T-helper 2 cell treated with Interferon-gamma antibody and Interleukin-4, amounts not matched to agents 5 μg/mL and 100 μg/mL, for 36 hours (primary cell): ENCODE results near the gene ISX.

Experiments
- DNase-seq: peaks from one replicate; pipeline ENCODE4 v3.0.0; 2021; ENCODE audit warnings: low spot score
- H3K27ac Mint-ChIP-seq: one replicate; pipeline ENCODE4 v1.8.0; 2021; ENCODE audit warnings: mild to moderate bottlenecking, mixed read lengths
- H3K27me3 Mint-ChIP-seq: one replicate; pipeline ENCODE4 v1.8.0; 2021; ENCODE audit warnings: low read depth, mixed read lengths
- H3K36me3 Mint-ChIP-seq: one replicate; pipeline ENCODE4 v1.8.0; 2021; ENCODE audit warnings: low read depth, mixed read lengths
- H3K4me1 Mint-ChIP-seq: one replicate; pipeline ENCODE4 v1.8.0; 2021; ENCODE audit warnings: low read depth, mixed read lengths
- H3K4me3 Mint-ChIP-seq: one replicate; pipeline ENCODE4 v1.8.0; 2022; ENCODE audit warnings: mild to moderate bottlenecking, moderate library complexity, mixed read lengths
- H3K9me3 Mint-ChIP-seq: one replicate; pipeline ENCODE4 v1.8.0; 2021; ENCODE audit warnings: mixed read lengths

ISX gene

DNA sequence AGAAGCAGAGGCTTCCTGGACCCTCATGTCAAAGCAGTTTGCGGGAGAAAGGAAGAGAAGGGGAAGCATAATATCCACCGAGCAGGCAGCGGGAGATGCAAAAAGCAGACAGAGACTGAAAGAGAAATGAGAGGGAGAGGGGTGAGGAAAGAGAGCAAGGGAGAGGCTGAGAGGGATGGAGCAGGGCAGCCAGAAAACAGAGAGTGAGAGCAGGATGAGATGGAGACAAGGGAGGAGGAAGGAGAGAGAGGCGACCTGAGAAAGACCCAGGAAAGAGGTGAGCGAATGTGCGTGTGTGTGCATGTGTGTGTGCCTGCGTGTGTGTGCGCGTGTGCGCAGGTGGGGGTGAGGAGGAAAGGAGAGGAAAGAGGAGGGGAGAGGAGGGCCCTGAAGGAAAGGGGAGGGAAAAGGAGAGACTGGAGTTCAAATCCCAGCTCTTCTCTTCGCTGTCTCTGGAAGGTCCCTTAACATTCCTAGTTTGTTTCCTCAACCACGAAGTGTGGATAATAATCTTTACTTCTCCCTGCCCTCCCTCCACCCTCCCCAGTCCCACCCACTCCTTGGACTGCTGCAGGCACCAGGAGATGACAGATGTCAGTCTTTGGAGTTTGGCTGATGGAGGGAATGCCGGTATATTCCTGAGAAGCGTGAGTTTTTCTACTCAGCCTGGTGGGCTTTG is 67.9 kb downstream of the ISX start:
- Mint-ChIP-seq H3K4me1 (peaks cover 3% of the 10 kb centered on the region), H3K4me3 (no peak overlapping the region), H3K27ac (no peak overlapping the region), H3K36me3 (no peaks in the 10 kb centered on the region), H3K27me3 (peaks cover 13% of the 10 kb centered on the region), H3K9me3 (no peaks in the 10 kb centered on the region)
- no peak for DNase-seq

GRCh38 chr22:35134637-35135036 is 68.7 kb downstream of the ISX start:
- Mint-ChIP-seq H3K27ac (no peak overlapping the region), H3K36me3 (no peaks in the 10 kb centered on the region), H3K27me3 (peaks cover 13% of the 10 kb centered on the region), H3K4me3 (no peak overlapping the region), H3K4me1 (peaks cover 3% of the 10 kb centered on the region), H3K9me3 (no peaks in the 10 kb centered on the region)
- no peak for DNase-seq

- H3K27ac Mint-ChIP-seq, result no peak overlapping the region
- no peaks in the 10 kb centered on the region for H3K9me3 Mint-ChIP-seq
- no peak overlapping the region for H3K4me3 Mint-ChIP-seq
- no peak for DNase-seq
- H3K4me1 Mint-ChIP-seq, result peaks cover 3% of the 10 kb centered on the region
- H3K36me3 Mint-ChIP-seq, result no peaks in the 10 kb centered on the region
- H3K27me3 Mint-ChIP-seq, result peaks cover 13% of the 10 kb centered on the region
Measured at GRCh38 chr22:35135165-35135564, 69.2 kb downstream of the ISX start.
